ENCODE results near the gene MRPL23.

DNA sequence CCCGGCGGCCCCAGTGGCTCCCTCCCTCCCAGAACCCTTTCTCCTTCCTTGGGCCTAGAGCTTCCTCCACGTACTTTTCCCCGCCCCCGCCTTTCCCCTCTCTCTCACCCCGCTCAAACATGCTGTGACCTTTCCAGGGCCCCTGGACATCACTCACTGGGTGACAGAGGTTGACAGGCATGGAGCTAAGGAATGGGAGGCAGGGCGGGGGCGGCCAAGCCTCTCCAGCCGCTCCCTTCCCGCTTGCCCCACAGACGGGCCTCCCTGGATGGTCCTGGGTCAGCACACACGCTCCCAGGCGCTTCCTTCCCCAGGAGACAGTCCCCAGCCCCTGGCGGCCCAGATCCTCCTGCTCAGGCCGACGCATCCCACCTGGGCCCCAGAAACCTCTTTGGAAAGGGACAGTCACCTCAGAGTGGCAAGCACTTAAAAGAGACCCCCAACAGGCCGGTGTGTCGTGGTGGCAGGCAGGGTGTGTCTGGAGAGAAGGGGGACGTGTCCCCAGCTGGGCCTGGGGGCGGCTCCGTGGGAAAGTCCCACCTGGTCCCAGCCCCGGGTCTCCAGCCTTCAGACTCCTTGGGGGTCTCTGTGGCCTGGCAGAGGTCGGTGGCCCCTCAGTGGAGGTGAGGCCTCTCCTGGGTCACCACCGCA is 41.7 kb downstream of the MRPL23 start:
- TF ChIP-seq, protein P1, sequence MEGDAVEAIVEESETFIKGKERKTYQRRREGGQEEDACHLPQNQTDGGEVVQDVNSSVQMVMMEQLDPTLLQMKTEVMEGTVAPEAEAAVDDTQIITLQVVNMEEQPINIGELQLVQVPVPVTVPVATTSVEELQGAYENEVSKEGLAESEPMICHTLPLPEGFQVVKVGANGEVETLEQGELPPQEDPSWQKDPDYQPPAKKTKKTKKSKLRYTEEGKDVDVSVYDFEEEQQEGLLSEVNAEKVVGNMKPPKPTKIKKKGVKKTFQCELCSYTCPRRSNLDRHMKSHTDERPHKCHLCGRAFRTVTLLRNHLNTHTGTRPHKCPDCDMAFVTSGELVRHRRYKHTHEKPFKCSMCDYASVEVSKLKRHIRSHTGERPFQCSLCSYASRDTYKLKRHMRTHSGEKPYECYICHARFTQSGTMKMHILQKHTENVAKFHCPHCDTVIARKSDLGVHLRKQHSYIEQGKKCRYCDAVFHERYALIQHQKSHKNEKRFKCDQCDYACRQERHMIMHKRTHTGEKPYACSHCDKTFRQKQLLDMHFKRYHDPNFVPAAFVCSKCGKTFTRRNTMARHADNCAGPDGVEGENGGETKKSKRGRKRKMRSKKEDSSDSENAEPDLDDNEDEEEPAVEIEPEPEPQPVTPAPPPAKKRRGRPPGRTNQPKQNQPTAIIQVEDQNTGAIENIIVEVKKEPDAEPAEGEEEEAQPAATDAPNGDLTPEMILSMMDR (optimal IDR thresholded peaks at IDR 0.05 in 1 of 3, IDR thresholded peaks at IDR 0.05 in 1 of 3, conservative IDR thresholded peaks at IDR 0.05 in 1 of 3; ENCODE audit: extremely low read depth in 1 of 3, insufficient read depth in 2 of 3, low read length in 3 of 3): no peak
- TF ChIP-seq EZH2 (IDR thresholded peaks at IDR 0.05; ENCODE audit: low read length): no peak

Measured in keratinocyte (primary cell).